HG02763 (cell line): ENCODE results near the gene PSMD10.

ENCODE experiments used
- ATAC-seq: cut with Tn5 transposase; IDR thresholded peaks from one replicate; pipeline ENCODE4 v1.9.1; 2021; ENCODE audit warnings: mild to moderate bottlenecking, moderate library complexity; ENCODE audit not compliant: unreplicated experiment

The PSMD10 gene

GRCh38 chrX:108081110-108081509, 10.2 kb downstream of the PSMD10 start:
- no peak for ATAC-seq

GRCh38 chrX:108072746-108073145, 18.6 kb downstream of the PSMD10 start:
- ATAC-seq = no peak

- no peak for ATAC-seq
Measured at GRCh38 chrX:108071578-108071977, 19.8 kb downstream of the PSMD10 start.

GRCh38 chrX:108070891-108071290, 20.5 kb downstream of the PSMD10 start:
- no peak for ATAC-seq

- no peak for ATAC-seq
Measured at GRCh38 chrX:108068121-108068520, 23.2 kb downstream of the PSMD10 start.

- ATAC-seq = no peak
Measured at GRCh38 chrX:108064613-108065012, 26.7 kb downstream of the PSMD10 start.

- no peak for ATAC-seq
Measured at GRCh38 chrX:108064001-108064400, 27.3 kb downstream of the PSMD10 start.

- ATAC-seq = no peak
Measured at GRCh38 chrX:108059801-108060200, 31.5 kb downstream of the PSMD10 start.

- ATAC-seq = no peak
Measured at GRCh38 chrX:108055546-108055945, 35.8 kb downstream of the PSMD10 start.

- ATAC-seq = no peak
Measured at GRCh38 chrX:108053218-108053617, 38.1 kb downstream of the PSMD10 start.

GRCh38 chrX:108049649-108050048, 41.7 kb downstream of the PSMD10 start:
- ATAC-seq = no peak

- ATAC-seq = no peak
Measured at GRCh38 chrX:108044554-108045256, 46.6 kb downstream of the PSMD10 start, which contains the start of gene VSIG1. VSIG1 (plus strand) TSS chrX:108045065; CDS start chrX:108045131, 66 bp downstream.

GRCh38 chrX:108036298-108036973, 54.9 kb downstream of the PSMD10 start:
- no peak for ATAC-seq

- no peak for ATAC-seq
Measured at GRCh38 chrX:108034725-108035124, 56.6 kb downstream of the PSMD10 start.
